Measurements from ENCODE around the gene SEC23B.

SEC23B gene

DNA sequence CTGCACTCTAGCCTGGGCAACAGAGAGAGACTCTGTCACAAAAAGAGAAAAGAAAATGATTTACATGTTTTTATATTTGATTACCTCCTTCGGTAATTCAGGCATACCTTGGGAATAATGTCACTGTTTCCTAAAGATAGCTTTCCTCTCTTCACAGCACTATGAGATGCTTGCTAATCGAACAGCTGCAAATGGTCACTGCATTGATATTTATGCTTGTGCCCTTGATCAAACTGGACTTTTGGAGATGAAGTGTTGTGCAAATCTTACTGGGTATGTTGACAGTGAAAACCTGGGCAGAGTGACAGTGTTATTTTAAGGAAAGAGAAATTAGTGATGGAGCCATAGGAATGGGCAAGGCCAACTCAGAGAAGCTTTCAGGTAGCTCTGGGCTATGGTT, 19.6 kb downstream of the SEC23B start:
- no peaks in the 10 kb centered on the region for H3K4me1 ChIP-seq (ENCODE audit: low read depth, poor library complexity, severe bottlenecking)
- no peak overlapping the region for H2AFZ ChIP-seq (ENCODE audit: low read depth)
- H3K27ac ChIP-seq, result no peak overlapping the region
- H3K4me3 ChIP-seq (IDR thresholded peaks at IDR 0.05; ENCODE audit: insufficient read depth, low read depth, low read length), result no peak overlapping the region
- no peaks in the 10 kb centered on the region for H4K20me1 ChIP-seq (ENCODE audit: insufficient read depth)
- TF ChIP-seq, protein P1, sequence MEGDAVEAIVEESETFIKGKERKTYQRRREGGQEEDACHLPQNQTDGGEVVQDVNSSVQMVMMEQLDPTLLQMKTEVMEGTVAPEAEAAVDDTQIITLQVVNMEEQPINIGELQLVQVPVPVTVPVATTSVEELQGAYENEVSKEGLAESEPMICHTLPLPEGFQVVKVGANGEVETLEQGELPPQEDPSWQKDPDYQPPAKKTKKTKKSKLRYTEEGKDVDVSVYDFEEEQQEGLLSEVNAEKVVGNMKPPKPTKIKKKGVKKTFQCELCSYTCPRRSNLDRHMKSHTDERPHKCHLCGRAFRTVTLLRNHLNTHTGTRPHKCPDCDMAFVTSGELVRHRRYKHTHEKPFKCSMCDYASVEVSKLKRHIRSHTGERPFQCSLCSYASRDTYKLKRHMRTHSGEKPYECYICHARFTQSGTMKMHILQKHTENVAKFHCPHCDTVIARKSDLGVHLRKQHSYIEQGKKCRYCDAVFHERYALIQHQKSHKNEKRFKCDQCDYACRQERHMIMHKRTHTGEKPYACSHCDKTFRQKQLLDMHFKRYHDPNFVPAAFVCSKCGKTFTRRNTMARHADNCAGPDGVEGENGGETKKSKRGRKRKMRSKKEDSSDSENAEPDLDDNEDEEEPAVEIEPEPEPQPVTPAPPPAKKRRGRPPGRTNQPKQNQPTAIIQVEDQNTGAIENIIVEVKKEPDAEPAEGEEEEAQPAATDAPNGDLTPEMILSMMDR (conservative IDR thresholded peaks at IDR 0.05; ENCODE audit: low read depth, low read length), result no peak
- no peaks in the 10 kb centered on the region for H3K27me3 ChIP-seq (ENCODE audit: insufficient read depth, low read depth)
- H3K4me2 ChIP-seq, result no peak overlapping the region
- no peak overlapping the region for H3K9ac ChIP-seq
- no peaks in the 10 kb centered on the region for H3K36me3 ChIP-seq (ENCODE audit: insufficient read depth)
- H3K79me2 ChIP-seq (ENCODE audit: insufficient read depth, low read depth), result no peaks in the 10 kb centered on the region

DNA sequence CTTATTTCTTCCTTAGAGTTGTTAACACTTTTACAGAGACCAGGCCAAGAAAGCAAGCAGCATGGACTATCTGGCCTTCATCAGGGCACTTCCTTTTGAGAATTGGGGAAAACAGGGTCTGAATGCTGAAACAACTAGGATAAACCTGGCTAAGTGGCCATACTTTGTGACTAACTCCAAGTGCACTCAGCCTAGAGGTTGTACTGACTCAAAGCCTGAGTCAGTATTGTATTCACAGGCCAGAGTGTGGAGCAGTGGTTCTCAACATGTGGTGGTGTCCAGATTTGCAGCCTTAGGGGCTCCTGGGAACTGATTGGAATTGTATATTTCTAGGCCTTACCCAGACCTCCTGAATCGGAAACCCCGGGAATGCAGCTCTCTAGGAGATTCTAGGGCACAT, 20.1 kb downstream of the SEC23B start:
- no peaks in the 10 kb centered on the region for H3K36me3 ChIP-seq (ENCODE audit: insufficient read depth)
- TF ChIP-seq, protein P1 (conservative IDR thresholded peaks at IDR 0.05; ENCODE audit: low read depth, low read length), result no peak
- no peak overlapping the region for H3K4me2 ChIP-seq
- H4K20me1 ChIP-seq (ENCODE audit: insufficient read depth), result no peaks in the 10 kb centered on the region
- H3K4me1 ChIP-seq (ENCODE audit: low read depth, poor library complexity, severe bottlenecking), result no peaks in the 10 kb centered on the region
- H3K27me3 ChIP-seq (ENCODE audit: insufficient read depth, low read depth), result no peaks in the 10 kb centered on the region
- H3K9ac ChIP-seq, result no peak overlapping the region
- no peak overlapping the region for H2AFZ ChIP-seq (ENCODE audit: low read depth)
- H3K79me2 ChIP-seq (ENCODE audit: insufficient read depth, low read depth), result no peaks in the 10 kb centered on the region
- H3K27ac ChIP-seq, result no peak overlapping the region
- H3K4me3 ChIP-seq (IDR thresholded peaks at IDR 0.05; ENCODE audit: insufficient read depth, low read depth, low read length), result no peak overlapping the region

DNA sequence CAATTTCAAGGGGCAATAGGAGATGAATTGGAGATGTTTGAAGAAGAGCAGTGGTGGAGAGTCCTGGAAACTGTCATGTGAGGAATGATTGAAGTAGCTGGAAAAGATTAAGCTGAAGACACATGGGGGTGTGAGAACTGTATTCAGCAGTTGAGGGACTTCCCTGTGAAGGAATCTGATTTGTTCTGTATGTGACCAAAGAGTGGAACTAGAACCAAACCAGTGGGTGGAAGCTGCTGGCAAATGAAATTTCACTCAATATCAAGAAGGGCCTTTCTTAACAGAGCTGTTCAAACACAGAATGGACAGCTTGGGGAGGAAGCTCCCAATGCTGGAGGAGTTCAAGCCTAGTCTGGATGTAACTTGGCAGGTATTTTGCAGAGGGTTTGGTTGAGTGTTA, 21.3 kb downstream of the SEC23B start:
- no peak overlapping the region for H3K4me2 ChIP-seq
- H3K4me3 ChIP-seq (IDR thresholded peaks at IDR 0.05; ENCODE audit: insufficient read depth, low read depth, low read length), result no peak overlapping the region
- no peak overlapping the region for H3K27ac ChIP-seq
- H3K4me1 ChIP-seq (ENCODE audit: low read depth, poor library complexity, severe bottlenecking), result no peaks in the 10 kb centered on the region
- no peak overlapping the region for H2AFZ ChIP-seq (ENCODE audit: low read depth)
- H3K36me3 ChIP-seq (ENCODE audit: insufficient read depth), result no peaks in the 10 kb centered on the region
- H3K27me3 ChIP-seq (ENCODE audit: insufficient read depth, low read depth), result no peaks in the 10 kb centered on the region
- H3K79me2 ChIP-seq (ENCODE audit: insufficient read depth, low read depth), result no peaks in the 10 kb centered on the region
- TF ChIP-seq, protein P1 (conservative IDR thresholded peaks at IDR 0.05; ENCODE audit: low read depth, low read length), result no peak
- H4K20me1 ChIP-seq (ENCODE audit: insufficient read depth), result no peaks in the 10 kb centered on the region
- no peak overlapping the region for H3K9ac ChIP-seq

DNA sequence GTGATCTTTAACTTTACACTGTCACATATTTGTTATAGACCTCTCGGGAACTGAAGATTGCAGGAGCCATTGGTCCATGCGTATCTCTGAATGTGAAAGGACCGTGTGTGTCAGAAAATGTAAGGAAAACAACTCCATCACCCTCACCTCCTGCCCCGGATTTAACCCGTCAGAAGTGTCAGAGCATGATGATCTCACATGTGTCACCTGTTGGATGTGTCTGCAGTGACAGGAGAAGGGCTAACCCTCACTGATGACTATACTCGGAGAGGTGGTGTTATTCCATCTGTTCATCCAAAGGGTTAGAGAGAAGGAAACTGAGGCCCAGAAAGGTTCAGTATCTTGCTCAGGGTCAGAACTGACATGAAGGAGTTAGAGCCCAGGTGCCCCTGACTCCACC, 24.9 kb downstream of the SEC23B start:
- TF ChIP-seq, protein P1 (conservative IDR thresholded peaks at IDR 0.05; ENCODE audit: low read depth, low read length), result no peak
- Histone ChIP-seq H3K27me3 (ENCODE audit: insufficient read depth, low read depth) (no peaks in the 10 kb centered on the region), H3K27ac (no peak overlapping the region), H3K36me3 (ENCODE audit: insufficient read depth) (no peaks in the 10 kb centered on the region), H3K79me2 (ENCODE audit: insufficient read depth, low read depth) (no peaks in the 10 kb centered on the region), H3K4me3 (IDR thresholded peaks at IDR 0.05; ENCODE audit: insufficient read depth, low read depth, low read length) (no peak overlapping the region), H3K4me1 (ENCODE audit: low read depth, poor library complexity, severe bottlenecking) (no peaks in the 10 kb centered on the region), H4K20me1 (ENCODE audit: insufficient read depth) (no peaks in the 10 kb centered on the region), H3K9ac (no peak overlapping the region), H3K4me2 (no peak overlapping the region), H2AFZ (ENCODE audit: low read depth) (no peak overlapping the region)

DNA sequence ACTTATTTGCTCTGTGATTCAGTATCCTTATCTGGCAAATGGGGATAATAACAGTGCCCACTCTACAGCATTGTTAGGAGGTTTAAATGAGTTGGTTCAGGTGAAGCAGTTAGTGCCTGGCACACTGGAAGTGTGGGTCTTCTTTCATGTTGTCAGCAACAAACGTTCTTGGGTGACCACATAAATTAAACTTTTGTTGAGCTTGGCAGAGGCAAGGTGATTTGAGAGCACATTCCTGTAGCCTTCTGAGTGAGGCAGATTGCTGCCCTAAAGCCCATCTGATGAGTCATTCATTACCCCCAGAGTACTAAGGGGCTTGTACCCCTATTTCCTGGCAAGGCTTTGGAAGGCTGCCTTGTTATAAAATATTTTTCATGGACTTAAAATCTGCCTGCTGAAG, 25.8 kb downstream of the SEC23B start:
- TF ChIP-seq, protein P1 (conservative IDR thresholded peaks at IDR 0.05; ENCODE audit: low read depth, low read length), result no peak
- H3K9ac ChIP-seq, result no peak overlapping the region
- no peak overlapping the region for H3K4me3 ChIP-seq (IDR thresholded peaks at IDR 0.05; ENCODE audit: insufficient read depth, low read depth, low read length)
- H3K27ac ChIP-seq, result no peak overlapping the region
- no peaks in the 10 kb centered on the region for H3K4me1 ChIP-seq (ENCODE audit: low read depth, poor library complexity, severe bottlenecking)
- H3K27me3 ChIP-seq (ENCODE audit: insufficient read depth, low read depth), result no peaks in the 10 kb centered on the region
- H4K20me1 ChIP-seq (ENCODE audit: insufficient read depth), result no peaks in the 10 kb centered on the region
- H3K36me3 ChIP-seq (ENCODE audit: insufficient read depth), result no peaks in the 10 kb centered on the region
- no peak overlapping the region for H3K4me2 ChIP-seq
- H3K79me2 ChIP-seq (ENCODE audit: insufficient read depth, low read depth), result no peaks in the 10 kb centered on the region
- H2AFZ ChIP-seq (ENCODE audit: low read depth), result no peak overlapping the region
